ENCODE results near the gene NCAPG2.

Gene NCAPG2

GRCh38 chr7:158620418-158620817, 84.2 kb downstream of the NCAPG2 start:
- no peak for DNase-seq

DNA sequence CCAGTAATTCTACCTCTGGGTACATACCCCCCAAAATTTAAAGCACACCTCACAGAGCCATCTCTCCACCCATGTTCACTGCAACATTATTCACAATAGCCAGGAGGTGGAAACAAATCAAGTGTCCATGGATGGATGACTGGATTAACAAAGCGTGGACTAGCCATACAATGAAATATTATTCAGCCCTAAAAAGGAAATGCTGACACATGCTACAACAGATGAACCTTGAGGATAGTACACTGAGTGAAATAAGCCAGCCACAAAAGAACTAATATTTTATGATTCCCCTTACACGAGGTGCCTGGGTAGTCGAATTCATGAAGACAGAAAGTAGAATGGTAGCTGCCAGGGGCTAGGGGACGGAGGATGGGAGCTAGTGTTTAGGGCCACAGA, 85.9 kb downstream of the NCAPG2 start:
- DNase-seq, result no peak

DNA sequence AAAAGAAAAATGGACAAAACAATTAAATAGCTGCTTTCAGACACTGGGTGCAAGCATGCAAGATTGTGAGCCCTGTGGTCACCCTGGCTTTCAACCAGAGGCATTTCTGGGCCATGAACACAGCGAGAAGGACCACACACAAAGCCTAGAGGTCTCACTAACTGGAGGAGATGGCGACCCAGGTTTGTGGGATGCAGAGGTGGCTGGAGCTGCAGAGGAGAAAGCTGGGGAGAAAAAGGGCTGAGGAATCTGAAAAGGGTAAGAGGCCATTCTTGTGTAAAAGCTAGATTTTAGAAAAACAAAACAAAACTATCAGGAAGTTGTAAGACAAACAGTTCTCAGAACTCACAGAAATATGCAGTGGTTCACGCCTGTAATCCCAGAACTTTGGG, 86.9 kb downstream of the NCAPG2 start:
- DNase-seq, result no peak

GRCh38 chr7:158616050-158616449, 88.6 kb downstream of the NCAPG2 start:
- no peak for DNase-seq

GRCh38 chr7:158614700-158615099, 89.9 kb downstream of the NCAPG2 start:
- no peak for DNase-seq

DNA sequence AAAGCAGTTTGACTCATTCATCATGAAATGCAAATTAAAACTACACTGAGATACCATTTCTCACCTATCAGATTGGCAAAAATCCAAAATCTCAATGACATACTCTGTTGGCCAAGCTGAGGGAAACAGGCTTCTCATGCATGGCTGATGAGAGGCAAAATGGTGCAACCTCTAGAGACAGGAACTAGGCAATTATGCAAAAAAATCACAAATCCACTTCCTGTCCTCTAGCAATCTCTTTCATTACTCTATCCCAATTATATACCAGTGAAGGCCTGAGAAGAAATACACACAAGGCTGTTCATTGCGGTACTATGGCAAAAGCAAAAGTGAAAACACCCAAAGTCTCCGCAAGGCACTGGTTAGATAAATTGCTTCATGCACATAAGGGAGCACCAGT, 91.1 kb downstream of the NCAPG2 start:
- DNase-seq, result no peak

- DNase-seq, result no peak
Observed at GRCh38 chr7:158612546-158612945, 92.1 kb downstream of the NCAPG2 start.

- no peak for DNase-seq
Observed at GRCh38 chr7:158611541-158611940, 93.1 kb downstream of the NCAPG2 start.

- DNase-seq, result no peak
Observed at GRCh38 chr7:158609313-158609974, 95.2 kb downstream of the NCAPG2 start.

- no peak for DNase-seq
Observed at GRCh38 chr7:158607563-158607962, 97.0 kb downstream of the NCAPG2 start.

DNA sequence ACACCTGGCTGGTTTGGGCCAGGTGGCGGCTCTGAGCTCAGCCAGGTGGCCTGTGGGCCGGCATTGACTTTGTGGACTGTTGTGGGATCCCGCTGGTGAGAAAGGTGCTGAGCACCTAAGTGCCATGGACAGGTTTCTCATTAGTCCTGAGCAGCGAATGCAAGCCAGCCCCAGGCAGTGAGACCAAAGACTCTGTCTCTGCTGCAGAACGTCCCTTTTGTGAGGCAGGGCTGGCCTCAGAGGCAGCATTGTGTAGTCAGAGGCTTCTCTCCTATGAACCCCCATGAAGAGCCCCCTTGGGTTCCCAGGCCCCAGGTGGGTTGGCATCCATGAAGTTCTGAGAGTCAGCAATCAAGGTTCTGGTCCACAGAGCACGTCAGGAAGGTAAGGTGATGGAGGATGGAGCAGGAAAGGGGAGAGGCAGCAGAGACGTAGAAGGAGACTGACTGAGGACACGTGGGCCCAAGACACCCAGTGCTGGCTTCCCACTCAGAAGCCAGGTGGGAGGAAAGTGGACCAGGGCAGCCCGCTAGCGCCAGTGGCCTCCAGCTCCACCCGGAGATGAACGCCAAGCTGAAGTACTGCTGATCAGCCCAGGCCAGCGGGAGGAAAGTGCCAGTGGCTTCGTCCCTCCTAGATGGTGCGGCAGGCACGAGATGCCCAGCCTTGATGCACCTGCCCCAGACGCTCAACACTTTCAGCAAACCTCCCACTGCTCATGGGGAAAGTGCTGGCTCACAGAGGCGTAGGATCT, 97.8 kb downstream of the NCAPG2 start:
- DNase-seq, result no peak

GRCh38 chr7:158606129-158606528, 98.5 kb downstream of the NCAPG2 start:
- no peak for DNase-seq

GRCh38 chr7:158603773-158604755, 100.5 kb downstream of the NCAPG2 start:
- DNase-seq, result no peak

DNA sequence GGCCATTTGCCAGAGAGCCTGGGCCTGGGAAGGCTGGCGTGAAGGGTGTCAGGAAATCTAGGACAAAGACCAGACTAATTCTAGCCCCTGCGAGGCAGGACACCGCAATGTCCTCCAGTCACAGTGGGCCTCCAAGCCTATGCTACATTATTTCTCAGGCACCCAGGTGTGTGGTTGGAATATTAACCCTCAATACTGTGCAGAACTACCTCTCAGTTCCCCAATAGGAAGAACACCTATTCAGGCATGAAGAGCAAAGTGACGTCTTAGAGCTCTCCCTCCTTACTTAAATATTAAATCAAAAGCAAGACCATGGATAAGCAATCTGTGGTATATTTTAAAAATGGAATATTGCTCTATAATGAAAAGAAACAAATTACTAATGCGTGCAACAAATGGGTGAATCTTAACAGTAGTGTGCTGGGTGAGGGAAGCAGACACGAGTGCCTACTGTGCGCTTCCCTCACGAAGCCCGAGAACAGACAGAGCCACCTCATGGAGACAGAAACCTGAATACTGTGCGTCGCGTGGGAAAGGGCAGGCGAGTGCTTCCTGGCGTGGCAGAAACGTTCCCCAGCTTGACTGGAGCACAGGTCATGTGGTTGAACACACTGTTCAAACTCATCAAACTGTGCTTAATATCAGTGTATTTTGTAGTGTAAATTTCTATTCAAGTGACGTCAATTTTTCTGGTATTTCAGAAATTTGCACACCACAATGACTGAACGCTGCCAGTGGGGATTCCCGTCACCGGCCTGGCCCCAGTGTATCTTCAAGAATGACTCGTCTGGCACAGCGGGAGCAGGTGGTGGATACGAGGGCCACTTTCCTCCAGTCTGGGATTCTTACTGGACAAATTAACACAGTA, 101.5 kb downstream of the NCAPG2 start:
- DNase-seq, result no peak

DNA sequence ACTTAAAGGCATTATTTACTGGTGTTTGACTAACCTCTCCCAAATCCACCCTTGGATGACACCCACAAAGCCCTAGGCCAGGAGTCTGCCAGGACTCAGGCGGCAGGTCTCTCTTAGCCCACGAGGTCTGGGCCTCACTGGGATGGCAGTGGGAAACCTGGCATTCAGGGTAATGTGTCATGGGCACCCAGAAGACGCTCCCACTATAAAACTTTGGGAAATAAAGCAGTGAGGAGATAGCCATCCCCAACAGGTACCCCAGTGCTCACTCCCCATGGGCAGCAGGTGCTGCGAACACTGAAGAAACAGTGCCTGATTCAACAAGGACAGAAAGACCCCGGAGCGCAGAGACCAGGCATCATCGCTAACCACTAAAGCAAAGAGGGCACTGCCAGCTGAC, 102.6 kb downstream of the NCAPG2 start:
- no peak for DNase-seq

DNA sequence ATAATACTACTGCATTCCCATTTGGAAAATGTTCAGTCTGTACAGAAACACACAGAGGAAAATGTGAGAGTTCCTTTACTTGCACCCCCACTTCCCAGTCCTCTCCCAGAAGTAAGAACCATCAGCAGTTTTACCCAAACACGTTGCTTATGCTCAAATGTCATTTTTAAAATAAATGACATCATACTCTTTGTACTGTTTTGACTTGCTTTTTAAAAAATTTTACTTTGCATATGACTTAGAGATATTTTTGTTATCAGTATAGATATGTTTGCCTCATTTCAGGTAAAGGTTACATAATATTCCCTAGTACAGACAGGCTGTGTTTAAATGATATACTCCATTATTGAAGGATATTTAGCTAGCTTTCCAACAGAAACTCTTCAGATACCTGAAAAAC, 103.5 kb downstream of the NCAPG2 start:
- no peak for DNase-seq

GRCh38 chr7:158596745-158597144, 107.9 kb downstream of the NCAPG2 start:
- no peak for DNase-seq

- DNase-seq, result no peak
Observed at GRCh38 chr7:158596309-158596708, 108.3 kb downstream of the NCAPG2 start.

DNA sequence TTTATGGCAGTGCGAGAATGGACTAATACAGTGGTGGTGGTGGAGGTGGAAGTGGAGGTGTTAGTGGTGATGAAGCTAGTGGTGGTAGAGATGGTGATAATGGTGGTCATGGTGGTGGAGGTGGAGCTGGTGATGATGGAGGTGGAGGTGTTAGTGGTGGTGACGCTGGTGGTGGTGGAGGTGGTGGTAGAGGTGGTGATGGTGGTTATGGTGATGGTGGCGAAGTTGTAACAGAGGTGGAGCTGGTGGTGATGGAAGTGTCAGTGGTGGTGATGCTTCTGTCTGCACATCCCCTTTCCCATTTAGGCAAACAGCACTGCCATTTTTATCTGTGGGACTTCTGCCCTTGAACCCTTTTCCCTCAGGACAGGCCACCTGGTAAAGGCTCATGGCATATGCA, 109.5 kb downstream of the NCAPG2 start:
- no peak for DNase-seq

DNA sequence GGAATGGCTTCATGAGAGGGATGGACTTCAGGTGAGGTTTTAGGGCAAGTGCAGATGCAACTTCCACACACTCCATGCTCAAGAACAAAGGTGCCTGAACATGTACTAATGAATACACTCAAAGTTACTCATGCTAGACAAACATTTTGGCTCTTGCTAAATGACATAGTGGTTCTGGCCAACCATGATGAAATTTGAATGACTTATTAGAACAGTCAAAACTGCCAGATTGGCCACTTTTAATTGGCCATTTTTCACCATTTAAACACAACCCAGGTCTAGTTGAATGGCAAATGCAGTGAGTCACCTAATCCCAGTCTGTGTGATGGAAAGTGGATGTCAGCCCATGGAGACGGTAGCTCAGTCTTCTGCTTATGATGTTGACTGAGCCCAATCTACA, 112.1 kb downstream of the NCAPG2 start:
- no peak for DNase-seq

DNA sequence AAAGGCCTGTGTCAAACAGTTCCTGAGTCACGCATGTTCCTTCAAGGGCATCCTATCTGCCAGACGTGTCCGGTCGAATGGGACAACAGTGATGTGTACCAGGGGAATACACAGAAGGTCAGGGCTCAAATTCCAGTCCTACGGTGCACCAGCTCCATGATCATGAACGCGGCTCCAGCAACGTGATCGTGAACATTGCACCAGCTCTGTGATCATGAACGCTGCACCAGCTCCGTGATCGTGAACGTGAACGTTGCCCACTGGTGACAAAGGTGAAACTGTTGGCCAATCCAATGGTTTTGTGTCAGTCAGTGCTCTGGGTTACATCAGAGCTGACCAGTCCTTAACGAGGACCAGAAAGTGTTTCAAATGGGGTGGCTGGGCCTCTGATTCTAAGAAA, 112.7 kb downstream of the NCAPG2 start:
- DNase-seq, result no peak

DNA sequence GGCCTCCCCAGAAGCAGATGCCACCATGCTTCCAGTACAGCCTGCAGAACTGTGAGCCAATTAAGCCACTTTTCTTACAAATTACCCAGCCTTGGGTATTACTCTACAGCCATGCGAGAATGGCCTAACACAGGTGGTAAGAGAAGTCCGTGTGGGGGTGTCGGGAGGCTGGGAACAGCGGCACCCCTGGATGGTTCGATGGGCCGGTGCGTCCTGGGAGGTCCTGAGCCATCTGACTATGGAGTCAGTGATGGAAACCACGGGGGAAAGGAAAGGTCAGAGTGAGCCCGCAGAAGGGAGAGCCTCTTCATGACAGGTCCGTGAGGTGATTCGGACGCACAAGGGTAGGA, 114.4 kb downstream of the NCAPG2 start:
- DNase-seq, result no peak

DNA sequence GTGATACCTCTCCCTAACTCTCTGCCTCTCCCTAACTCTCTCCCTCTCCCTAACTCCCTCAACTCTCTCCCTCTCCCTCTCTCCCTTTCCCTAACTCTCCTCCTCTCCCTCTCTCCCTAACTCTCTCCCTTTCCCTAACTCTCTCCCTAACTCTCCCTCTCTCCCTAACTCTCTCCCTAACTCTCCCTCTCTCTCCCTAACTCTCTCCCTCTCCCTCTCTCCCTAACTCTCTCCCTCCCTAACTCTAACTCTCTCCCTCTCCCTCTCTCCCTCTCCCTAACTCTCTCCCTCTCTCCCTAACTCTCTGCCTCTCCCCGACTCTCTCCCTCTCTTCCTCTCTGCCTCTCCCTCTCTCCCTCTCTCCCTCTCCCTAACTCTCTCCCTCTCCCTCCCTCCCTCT, 115.0 kb downstream of the NCAPG2 start:
- DNase-seq, result no peak
